HG02763 (cell line): ENCODE measurements around the gene FOXB2.
"Not testable (repeated sequence)": the region's sequence is repeated elsewhere in the genome, so short reads cannot be mapped to it uniquely, and the experiment has no call there.

Experiments
- ATAC-seq: cut with Tn5 transposase; IDR thresholded peaks from one replicate; pipeline ENCODE4 v1.9.1; 2021; ENCODE audit warnings: mild to moderate bottlenecking, moderate library complexity; ENCODE audit not compliant: unreplicated experiment

Gene FOXB2

DNA sequence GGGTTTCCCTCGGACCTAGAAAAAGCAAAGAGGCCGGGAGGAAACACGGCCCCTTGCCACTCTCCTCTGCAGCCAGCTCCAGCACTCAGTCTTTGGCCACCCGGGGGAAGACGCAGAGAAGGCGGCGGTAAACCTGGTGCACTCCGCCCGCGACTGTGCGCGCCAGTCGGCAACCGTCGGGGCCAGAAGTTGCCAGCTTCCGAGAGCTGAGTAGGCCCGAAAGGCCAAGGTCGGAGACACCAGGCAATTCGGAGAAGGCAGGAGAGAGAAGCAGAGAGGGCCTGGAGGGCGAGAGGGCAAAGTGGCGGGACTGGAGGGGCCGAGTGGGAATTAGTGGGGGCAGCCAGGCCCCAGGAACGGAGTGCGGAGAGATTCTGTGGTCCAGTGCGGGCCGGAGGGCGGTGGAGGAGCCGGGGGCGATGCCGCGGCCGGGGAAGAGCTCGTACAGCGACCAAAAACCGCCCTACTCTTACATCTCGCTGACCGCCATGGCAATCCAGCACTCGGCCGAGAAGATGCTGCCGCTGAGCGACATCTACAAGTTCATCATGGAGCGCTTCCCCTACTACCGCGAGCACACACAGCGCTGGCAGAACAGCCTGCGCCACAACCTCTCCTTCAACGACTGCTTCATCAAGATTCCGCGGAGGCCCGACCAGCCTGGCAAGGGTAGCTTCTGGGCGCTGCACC, at the start of gene FOXB2:
Gene FOXB2 (plus strand): TSS at position 420 of the 690 bp plus-strand sequence. CDS start 0 bp downstream, at position 420.
- ATAC-seq = no peak

DNA sequence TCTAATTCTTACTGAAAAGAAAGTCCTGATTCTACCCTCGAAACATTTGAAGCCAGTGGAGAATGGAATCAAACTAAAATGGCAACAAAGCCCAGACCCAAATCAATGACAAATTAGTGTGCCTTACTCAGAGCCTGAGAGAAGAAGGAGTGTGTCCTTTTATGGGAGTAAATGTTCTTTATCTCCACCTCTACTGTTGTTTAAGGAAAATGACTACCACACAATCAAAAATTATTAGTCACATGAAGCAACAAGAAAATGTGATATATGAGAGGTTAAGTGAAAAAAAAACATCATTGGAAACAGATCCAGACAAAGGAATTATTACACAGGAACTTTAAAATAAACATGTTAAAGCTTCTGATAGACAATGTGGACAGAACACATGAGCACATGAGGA, 49.7 kb upstream of the FOXB2 start:
- no peak for ATAC-seq

DNA sequence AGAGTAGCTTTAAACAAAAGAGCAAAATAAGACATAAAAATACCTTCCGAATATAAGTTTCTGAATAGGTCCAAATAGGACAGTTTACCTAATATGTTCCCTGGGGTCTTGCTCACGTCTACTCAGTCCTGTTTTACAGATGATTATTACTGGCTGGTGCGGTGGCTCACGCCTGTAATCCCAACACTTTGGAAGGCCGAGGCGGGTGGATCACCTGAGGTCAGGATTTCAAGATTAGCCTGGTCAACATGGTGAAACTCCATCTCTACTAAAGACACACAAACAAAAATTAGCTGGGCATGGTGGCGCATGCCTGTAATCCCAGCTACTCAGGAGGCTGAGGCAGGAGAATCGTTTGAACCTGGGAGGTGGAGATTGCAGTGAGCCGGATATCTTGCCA, 40.6 kb upstream of the FOXB2 start:
- ATAC-seq = not testable (repeated sequence)

DNA sequence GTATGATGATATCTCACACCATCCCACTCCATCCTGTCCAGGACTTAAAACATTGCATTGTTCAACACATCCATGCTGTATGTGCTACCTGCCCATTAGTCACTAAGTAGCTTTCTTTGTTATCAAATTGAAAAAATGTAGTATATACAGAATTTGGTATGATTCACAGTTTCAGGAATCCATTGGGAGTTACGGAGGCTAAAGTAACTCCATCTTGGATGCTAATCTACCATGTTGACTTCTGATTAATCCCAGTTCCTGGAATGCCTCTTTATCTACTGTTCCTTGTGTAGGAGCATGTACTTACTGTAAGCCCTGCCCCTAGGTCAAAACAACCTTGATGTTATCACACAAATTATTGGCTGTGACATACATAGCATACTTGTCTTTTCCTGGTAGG, 38.9 kb upstream of the FOXB2 start:
- no peak for ATAC-seq

DNA sequence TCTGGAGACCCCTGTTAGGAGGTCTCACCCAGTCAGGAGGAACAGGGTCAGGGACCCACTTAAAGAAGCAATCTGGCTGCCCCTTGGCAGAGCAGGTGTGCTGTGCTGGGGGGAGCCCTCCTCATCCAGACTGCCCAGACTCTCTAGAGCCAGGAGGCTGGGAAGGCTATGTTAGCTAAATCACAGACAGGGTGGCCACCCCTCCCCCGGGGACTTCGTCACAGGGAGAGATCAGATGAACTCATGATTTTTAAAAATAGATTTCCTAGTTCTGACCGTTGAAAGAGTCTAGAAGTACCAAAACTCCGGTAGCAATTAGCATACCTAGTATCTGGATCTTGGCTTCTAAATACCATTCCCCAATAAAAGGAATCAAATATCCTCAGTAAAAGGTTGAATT, 35.0 kb upstream of the FOXB2 start:
- ATAC-seq = no peak

DNA sequence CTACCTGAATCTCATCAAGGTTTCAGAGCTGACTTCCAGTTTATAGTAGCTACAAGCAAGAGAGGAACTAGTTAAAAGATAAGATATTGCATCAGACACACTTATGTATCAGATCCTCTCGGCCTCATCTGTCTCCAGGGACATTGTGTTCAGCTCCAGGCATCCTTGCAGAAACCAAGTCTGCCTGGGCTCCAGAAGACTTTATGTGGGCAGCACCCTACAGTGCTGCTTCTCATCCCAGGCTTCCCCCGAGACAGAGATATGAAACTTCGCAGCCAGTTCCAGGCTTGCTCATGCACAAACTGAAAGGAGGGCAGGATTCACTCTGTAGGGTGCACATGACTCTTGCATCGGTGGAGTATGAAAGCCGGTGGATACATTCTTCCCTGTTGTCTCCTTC, 33.9 kb upstream of the FOXB2 start:
- ATAC-seq = no peak

DNA sequence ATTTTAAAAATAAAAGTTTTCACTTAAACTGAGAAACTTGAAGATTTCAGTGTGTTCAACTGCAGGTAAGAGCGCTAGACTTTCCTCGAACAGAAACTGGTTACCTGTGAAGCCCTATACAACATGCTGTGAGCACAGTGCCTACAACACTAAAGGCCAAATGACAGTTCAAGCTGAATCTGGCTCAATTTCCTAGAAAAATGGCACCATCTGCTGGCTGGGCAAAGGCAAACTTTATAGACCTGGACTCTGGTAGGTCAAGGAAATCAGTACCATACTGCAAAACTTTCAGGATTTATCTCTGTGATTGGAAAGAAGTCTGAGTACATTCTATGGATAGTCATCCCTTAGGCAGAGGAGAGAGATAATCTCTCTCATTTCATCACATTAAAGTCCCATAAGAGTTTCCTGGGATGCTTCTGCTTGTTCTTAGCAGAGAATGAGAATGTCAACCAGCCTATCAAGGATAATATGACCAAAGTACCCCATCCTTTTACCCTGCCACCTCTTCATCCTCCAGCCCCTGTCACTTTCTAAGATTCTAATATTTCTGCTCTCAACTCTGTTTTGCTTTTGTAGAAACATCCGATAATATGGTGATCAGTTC, 31.8 kb upstream of the FOXB2 start:
- no peak for ATAC-seq

DNA sequence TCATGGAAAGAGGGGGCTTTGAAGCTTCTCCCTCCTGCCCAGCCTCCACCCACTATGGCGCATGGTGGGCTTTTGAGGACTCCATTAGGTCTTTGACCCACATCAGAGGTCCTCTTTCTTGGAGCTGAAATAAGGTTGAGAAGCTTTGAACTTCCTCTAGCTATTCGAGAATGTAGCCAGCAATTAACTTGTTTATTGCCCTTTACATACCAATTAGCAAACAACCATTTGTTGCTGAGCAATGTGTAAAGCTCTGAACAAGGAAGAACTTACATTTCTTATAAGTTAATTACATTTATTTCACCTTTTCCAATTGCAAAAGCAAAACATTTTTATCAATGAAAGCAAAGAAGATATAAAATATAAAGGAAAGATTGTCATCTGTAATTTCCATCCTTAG, 30.5 kb upstream of the FOXB2 start:
- no peak for ATAC-seq

DNA sequence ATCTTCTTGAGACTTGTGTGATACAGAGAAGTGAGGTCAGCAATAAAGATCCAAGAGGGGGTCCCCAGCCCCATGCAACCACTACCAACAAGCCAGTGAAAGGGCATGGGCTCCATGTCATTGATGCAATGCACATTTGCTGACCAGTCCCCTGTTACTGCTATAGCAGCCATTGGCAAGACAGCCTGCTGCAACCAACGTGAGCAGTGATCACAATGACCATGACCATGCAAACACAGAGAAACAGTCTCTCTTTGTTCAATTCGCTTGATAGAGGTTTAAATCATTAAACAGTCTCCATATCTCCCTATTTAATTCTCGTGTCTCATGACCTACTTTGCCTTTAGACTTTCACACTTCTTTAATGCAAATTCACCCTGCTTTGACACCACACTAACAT, 30.0 kb upstream of the FOXB2 start:
- ATAC-seq = no peak

DNA sequence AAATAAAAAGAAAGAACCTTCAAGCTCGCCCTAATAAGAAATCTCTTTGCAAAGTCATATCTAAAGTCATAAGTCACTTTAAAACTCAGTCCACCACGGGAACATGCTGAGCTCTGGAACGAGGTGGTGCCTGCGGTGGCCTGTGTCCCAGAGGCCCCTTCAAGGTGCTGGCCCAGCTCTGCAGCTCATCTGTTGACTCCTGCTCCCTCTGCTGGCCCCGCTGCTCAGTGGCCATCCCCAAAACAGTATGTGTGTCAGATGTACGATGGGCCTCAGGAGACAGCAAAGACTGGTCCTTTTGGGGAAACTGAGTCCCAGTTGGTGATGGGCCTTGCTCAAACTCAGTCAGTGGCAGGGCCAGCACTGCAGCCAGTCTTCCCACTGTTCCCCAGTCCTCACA, 22.8 kb upstream of the FOXB2 start:
- no peak for ATAC-seq

DNA sequence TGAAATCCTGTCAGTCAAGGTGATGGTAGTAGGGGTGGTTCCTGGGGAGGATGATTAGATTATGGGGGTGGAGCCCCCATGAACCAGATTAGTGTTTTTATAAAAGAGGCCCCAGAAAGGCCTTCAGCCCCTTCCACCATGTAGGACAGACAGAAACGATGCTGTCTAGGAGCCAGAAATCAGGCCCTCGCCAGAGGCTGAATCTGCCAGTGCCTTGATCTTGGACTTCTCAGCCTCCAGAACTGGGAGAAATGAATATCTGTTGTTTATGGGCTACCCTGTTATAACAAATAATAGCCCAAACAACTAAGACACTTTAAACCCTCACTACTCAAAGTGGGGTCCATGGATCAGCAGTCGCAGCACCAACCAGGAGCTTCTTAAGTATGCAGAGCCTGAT, 20.2 kb upstream of the FOXB2 start:
- ATAC-seq = no peak

DNA sequence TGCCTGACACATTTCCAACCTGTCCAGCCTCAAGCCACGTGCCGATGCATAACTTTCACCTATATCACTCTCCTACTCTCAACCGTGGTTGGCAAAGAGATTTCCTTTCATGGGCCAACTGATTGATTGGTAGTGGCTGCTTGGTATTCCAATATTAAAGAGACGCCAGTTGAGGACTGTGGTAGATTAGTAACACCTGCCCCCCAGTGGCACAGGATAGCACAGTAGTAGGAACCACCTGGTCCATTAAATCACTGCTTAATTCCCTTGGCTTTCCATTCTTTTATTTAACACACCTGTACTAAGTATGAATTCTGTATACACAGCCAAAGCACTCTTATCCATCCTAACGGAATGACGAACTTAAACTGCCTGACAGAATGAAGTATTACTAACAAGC, 19.1 kb upstream of the FOXB2 start:
- no peak for ATAC-seq

DNA sequence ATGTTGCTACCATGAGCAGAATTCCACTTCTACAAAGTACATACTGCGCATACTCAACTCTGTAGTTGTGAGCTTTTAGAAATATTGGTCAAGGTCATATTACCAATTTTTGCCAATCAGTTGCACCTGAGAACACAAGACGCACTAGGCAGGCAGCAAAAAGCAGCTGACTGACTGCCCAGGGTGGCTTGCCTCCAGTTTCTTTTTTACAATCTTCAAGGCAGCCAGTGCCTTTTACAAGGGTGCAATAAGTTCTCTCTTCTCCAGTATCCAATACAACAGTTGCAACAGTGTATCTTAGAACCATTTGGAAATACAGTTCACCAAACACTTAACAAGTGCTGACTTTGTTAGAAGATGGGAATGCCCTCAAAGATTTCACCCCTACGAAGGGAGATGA, 16.1 kb upstream of the FOXB2 start:
- ATAC-seq = no peak

DNA sequence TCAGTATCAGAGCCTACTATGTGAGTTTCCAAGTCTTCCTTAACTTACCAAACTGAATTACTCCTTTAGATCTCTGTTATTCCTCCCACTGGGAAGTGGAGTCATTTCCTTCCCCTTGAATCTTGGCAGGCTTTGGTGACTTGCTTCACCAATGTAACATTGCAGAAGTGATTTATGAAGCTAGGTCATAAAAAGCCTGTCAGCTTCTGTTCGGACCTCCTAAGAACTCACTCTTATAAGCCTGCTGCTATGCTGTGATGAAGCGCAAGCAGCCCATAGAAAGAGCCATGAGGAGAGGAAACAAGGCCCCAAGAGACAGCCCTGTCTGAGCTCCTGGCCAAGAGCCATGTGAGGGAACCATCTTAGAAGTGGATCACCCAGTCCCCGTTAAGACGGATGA, 14.2 kb upstream of the FOXB2 start:
- no peak for ATAC-seq

DNA sequence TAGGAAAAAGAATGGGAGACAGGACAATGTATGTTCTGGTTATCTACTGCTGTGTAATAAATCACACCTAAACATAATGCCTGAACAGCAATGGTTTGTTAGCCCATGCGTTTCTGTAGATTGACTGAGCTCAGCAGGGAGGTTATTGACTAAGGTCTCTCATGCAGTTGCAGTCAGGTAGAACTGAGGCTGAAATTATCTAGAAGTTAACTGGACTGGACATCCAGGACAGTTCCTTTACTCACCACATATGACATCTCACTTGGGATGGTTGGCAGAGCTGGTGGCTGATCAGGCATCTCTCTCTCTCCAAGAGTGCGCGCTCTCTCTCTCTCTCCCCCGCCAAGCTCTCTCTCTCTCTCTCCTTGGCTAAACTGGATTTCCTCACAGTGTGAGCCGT, 8.9 kb upstream of the FOXB2 start:
- ATAC-seq = no peak

DNA sequence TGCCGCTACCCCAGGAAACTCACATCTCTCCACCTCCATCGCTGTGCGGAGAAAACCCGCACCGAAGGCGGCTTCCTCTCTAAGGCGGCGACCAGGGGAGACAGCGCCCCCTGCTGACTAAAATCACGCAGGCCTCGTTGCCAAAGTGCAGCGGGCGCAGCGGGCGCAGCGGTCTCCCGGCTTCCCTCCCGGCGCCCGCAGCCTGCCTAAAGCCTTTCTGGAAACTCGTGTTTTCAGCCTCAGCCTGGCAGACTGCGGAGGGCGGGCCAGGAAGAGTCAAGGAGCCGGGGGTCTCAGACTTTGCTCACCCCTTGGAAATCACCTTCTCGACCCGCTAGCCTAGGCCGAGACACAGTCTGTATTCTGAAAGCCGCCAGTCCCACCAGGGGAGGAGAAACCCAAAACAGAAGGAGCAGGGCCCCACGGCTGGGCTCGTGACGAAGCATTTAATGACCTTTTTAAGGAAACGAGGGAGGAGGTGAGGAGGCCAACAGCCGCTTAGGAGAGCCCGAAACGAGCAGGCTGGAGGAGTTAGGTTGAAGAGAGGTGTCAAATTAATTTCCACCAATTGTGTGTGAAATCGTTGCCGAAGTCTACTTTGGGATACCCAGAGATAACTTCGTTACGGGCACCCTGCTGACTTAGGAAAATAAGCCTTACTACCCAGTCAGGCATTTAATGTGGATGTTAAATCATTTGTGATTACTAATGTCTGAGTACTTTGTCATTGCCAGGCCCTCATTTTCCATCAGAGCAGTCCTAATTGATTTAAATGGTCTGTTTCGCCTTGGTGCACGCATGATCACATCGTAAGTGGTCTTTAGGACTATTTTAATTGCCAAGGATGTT, 7.3 kb upstream of the FOXB2 start:
- ATAC-seq = peak; percentile 82

DNA sequence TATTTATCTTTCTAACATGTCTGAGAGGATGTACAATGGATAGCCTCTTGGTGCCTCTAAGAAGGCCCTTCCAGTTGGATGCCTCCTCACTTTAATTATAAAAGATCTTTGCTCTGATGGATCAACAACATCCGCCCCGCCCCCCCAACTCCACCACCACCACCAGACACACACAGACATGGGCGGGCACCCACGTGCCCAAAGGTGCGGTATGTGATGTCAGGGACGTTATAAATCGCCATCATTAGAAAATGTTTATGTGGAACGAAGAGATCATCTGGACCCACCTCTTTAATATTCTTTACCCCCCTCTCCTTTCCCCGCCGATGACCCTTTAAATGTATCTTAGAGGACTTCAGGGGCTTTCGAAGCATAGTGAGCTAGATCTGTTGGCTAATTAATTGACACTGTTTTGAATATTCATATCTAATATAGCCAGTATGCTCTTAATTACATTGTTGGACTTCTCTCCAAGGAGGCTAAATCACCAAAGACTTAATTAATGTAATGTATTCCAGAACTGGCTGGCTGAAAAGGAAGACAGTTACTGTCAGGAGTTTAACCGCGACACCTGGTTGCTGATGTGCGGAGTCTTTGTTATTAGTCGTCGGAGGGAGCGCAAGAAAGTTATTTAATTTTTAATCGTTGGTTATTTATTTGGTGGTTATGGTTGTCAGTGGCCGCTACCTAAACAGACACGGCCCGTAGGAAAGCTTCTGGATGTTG, 6.1 kb upstream of the FOXB2 start:
- no peak for ATAC-seq

DNA sequence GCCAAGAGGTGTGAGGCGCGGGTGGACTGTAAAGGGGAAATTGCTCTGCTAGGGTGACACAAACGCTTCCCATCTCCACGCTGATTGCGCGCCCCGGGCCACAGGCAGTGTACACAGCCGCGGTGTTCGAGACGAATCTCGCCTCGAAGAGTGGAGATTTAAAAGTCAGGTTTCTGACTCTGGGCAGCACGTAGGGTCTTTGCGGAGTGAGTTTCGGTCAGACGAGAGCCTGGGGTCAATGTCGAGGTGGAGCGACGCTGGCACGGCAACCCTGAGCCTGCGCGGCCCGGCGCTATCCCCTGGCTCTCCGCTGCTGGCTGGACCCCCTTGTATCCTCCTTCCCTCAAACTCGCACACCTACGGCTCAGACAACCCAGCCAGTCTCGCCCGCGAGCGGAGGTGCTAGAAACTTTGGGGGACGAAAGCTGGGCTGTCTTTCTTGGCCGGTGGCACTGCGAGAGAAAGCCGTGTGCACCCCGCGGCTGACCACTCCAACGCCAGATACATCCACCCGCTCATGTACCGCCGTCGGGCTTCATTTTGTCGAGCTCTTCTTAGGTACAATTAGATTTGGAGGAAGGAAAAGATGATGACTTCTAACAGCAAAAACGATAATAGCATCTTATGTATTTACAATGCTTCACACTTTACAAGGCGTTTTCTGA, 5.4 kb upstream of the FOXB2 start:
- no peak for ATAC-seq

DNA sequence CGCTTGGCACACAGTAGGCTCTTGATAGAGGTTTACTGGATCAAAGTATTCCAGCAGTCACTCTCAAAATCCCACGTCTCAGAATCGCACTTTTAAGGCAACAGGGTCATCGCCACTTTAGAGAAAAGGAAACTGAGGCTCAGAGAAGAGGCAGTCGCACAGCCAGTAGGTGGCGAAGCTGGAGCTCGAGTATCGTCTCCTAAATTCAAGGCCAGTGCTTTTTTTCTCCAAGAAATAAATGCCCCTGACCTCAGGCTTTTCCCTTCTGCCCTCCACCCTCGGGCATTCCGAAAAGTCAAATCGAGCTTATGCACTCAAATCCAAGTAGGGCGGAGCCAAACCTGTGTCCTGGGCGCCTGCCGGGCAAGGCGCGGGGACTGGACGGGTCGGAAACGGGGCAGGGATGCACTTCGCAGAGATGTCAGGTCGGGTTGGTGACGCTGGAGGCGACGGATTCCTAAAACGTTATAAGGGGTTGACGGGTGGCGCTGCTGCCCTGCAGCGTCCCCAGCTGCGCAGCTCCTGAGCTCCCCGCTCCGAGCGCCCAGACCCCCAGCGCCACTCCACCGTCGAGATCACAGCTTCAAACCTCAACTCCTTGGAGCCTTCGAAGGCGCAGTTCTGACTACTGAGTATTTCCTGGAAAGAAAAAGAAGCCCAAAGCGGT, 4.7 kb upstream of the FOXB2 start:
- no peak for ATAC-seq

DNA sequence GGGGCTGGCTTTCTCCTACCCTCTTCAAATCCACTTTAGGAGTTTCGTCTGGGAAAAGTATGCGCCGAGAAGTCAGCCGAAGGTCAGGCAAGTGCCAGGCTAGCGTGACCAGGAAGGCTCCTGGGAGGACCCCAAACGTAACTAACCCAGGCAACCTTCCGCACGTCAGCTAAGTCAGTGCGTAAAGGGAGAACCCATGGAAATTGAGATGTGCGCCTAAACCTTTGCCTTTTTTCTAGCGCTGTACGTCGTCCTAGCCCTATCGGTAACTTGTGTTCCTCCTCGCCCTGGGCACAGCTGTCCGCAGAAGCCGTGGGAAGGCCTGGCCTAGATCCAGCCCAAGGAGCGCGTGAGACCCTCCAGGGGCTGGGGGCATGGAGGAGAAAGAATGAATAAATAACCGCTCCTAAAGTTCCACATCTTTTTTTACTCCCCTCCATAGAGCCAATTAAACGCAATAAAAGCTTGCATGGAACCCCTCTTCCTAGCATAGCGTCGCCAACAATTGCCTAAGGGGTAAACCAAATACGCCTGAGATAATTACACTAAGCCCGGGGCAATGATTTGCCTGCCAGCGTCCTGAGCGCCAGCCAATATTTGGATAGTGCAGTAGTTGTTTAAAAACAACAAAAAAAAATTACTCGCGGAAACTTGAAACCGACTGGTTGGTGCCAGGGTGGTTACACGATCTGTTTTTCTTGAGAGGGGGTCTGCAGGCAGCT, 4.0 kb upstream of the FOXB2 start:
- no peak for ATAC-seq
